Thyroid gland (tissue), 4 donors: ENCODE results near the gene RAB3B. TPM values are rescaled to one million over a fixed set of nuclear protein-coding genes. Genes with fewer than 3 reads are reported as not detected.

ENCODE experiments used
- DNase-seq, 2 donors: peaks; one replicate each; pipeline ENCODE4 v3.0.0-alpha.2; 2019
- H3K27ac ChIP-seq, 3 donors: fragments of 200-600 bp; sonication (generic); 1 replicate in 2 of 3; 2 replicates in 1 of 3; pipeline ENCODE4 v1.5.1; 2016 to 2019; ENCODE audit warnings: mild to moderate bottlenecking in 1 of 3, moderate library complexity in 1 of 3
- H3K27me3 ChIP-seq: fragments of 200-600 bp; sonication (generic); one replicate; pipeline ENCODE4 v1.5.1; 2019
- H3K36me3 ChIP-seq, 2 donors: fragments of 200-600 bp; sonication (generic); one replicate each; pipeline ENCODE4 v1.5.1; 2016 to 2019
- H3K4me1 ChIP-seq, 2 donors: fragments of 200-600 bp; sonication (generic); one replicate each; pipeline ENCODE4 v1.5.1; 2017 to 2019
- H3K4me3 ChIP-seq, 3 donors: fragments of 200-600 bp; sonication (generic); replicated peaks in 1 of 3; 1 replicate in 2 of 3; 2 replicates in 1 of 3; pipeline ENCODE4 v1.5.1; 2016; ENCODE audit warnings: mild to moderate bottlenecking in 1 of 3
- H3K9me3 ChIP-seq: fragments of 200-600 bp; sonication (generic); one replicate; pipeline ENCODE4 v1.5.1; 2017
- POLR2A ChIP-seq, 2 donors: fragments of 450-650 bp; IDR thresholded peaks; one replicate each; pipeline ENCODE4 v1.6.1; 2017; ENCODE audit warnings: antibody characterized with exemption in 2 of 2, mild to moderate bottlenecking in 2 of 2, moderate library complexity in 1 of 2
- WGBS, 2 donors: methylation state at CpG; one replicate each; pipeline ENCODE4 v1.1.5; 2017; 5-methylcytosine and 5-hydroxymethylcytosine counted together
- intact Hi-C: fragments of 100-400 bp; cut with DNase I; formaldehyde crosslinking; loops from one replicate; pipeline ENCODE4 v1.15.1; 2023
- total RNA-seq, 4 donors: library from RNA; depleted of rRNA; stranded (reverse); fragments of >200 nt; gene quantifications; one replicate each; pipeline ENCODE4 v1.2.3, GENCODE V29; 2016
- TF ChIP-seq, protein P1 (sequence below), 6 experiments: fragments of 200-600 bp in 3 of 6; fragments of 450-650 bp in 3 of 6; sonication (generic) in 3 of 6; IDR thresholded peaks; one replicate each; pipeline ENCODE4 v1.5.1; 2016 to 2019; ENCODE audit warnings: antibody characterized with exemption in 6 of 6, mild to moderate bottlenecking in 2 of 6, inconsistent platforms in 1 of 6, moderate library complexity in 1 of 6

The RAB3B gene
- total RNA-seq, 4 donors from 2014 or later = under 0.01 TPM; not detected in 3

DNA sequence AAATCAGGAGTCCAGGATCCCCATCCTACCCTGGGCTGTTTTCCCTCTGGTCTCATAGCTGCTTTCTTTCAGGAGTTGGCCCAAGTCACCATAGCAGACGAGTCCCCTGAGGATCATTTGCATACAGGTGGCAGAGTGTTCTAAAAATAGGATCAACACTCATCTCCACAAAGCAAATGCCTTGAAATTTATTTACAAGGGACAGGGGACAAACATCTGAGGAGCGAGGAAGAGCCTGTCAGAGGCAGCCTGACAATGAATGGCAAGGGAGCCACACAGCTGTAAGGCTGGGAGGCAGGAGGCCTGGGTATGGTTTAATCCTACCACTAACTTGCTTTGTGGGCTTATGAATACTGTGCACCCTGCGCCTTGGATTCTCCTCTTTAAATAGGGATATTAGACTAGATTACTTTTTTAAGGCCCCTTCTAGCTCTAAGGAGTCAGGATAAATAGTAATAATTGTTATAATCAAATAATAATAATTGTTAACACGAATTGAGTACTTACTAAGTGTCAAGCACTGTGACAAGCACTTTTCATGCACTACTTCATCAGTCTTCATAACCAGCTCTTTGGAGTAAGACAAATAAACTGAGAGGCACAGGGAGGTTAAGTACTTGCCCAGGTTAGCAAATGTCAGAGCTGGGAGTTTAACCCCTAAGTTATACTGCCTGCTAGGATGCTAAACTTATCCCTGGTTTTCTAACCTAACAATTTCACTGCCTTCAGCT is 34.5 kb downstream of the RAB3B start:
- no peak overlapping the region for H3K4me3 ChIP-seq
- H3K4me1 ChIP-seq = no peaks in the 10 kb centered on the region
- no peaks in the 10 kb centered on the region for H3K9me3 ChIP-seq
- no peak overlapping the region for H3K27ac ChIP-seq
- TF ChIP-seq, protein P1, sequence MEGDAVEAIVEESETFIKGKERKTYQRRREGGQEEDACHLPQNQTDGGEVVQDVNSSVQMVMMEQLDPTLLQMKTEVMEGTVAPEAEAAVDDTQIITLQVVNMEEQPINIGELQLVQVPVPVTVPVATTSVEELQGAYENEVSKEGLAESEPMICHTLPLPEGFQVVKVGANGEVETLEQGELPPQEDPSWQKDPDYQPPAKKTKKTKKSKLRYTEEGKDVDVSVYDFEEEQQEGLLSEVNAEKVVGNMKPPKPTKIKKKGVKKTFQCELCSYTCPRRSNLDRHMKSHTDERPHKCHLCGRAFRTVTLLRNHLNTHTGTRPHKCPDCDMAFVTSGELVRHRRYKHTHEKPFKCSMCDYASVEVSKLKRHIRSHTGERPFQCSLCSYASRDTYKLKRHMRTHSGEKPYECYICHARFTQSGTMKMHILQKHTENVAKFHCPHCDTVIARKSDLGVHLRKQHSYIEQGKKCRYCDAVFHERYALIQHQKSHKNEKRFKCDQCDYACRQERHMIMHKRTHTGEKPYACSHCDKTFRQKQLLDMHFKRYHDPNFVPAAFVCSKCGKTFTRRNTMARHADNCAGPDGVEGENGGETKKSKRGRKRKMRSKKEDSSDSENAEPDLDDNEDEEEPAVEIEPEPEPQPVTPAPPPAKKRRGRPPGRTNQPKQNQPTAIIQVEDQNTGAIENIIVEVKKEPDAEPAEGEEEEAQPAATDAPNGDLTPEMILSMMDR (IDR thresholded peaks at IDR 0.05) = no peak
- TF ChIP-seq POLR2A (IDR thresholded peaks at IDR 0.05) = no peak
- intact Hi-C loops = no loop called here
- DNase-seq = no peak
- WGBS, 2 donors = 76 to 84% methylated on average over 4 of the region's 4 CpGs
- no peaks in the 10 kb centered on the region for H3K27me3 ChIP-seq
- no peaks in the 10 kb centered on the region for H3K36me3 ChIP-seq

DNA sequence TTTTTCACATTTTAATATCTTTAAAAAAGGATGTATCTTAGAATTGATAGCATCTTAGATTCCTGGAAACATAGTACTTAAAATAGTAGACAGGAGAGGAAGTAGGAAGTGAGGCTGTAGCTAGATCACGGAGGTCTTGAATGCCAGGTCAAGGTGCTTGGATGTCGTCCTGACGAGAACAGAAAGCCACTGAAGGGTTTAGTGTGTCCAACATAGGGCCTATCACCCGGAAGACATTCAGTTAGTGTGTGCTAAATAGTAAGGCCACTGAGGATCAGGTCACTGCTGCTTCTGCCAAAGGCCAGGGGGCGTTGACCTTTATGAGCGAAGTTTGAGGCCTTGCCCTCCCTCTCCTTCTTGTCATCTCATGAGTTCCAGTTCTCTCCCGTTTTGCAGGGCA is 35.7 kb downstream of the RAB3B start:
- intact Hi-C loops = no loop called here

DNA sequence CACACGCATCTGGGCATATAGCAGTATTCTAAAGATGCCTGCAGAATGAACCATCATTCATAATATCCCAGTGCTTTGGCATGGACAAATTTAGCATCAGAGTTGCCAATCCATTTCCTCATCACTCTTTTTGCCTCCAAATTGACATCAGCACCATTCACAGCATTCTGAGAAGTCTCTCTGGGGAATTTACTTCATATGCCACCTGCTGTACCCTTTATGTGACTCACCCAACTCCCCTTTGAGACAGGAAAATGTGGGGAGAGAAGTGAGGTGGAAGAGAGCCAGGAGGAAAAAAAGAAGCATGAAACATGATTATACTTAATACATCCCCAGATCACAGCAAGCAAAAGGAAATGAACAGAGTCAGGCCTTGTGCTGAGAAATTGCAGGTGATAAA is 37.4 kb downstream of the RAB3B start:
- no peak for DNase-seq
- H3K4me1 ChIP-seq = no peaks in the 10 kb centered on the region
- no peaks in the 10 kb centered on the region for H3K9me3 ChIP-seq
- no peak for TF ChIP-seq POLR2A (IDR thresholded peaks at IDR 0.05)
- TF ChIP-seq, protein P1 (IDR thresholded peaks at IDR 0.05) = no peak
- no peak overlapping the region for H3K27ac ChIP-seq
- intact Hi-C loops = no loop called here
- H3K36me3 ChIP-seq = no peaks in the 10 kb centered on the region
- no peak overlapping the region for H3K4me3 ChIP-seq
- H3K27me3 ChIP-seq = no peaks in the 10 kb centered on the region
- 96 to 97% methylated on average over 1 of the region's 1 CpG for WGBS, 2 donors

More for the DNA sequence above, 35.7 kb downstream of the RAB3B start:
- Histone ChIP-seq H3K4me1 (no peaks in the 10 kb centered on the region), H3K27me3 (no peaks in the 10 kb centered on the region), H3K27ac (no peak overlapping the region), H3K4me3 (no peak overlapping the region), H3K9me3 (no peaks in the 10 kb centered on the region), H3K36me3 (no peaks in the 10 kb centered on the region)
- no peak for DNase-seq
- no peak for TF ChIP-seq POLR2A (IDR thresholded peaks at IDR 0.05)
- TF ChIP-seq, protein P1 (IDR thresholded peaks at IDR 0.05) = no peak
- 85 to 87% methylated on average over 7 of the region's 7 CpGs for WGBS, 2 donors

DNA sequence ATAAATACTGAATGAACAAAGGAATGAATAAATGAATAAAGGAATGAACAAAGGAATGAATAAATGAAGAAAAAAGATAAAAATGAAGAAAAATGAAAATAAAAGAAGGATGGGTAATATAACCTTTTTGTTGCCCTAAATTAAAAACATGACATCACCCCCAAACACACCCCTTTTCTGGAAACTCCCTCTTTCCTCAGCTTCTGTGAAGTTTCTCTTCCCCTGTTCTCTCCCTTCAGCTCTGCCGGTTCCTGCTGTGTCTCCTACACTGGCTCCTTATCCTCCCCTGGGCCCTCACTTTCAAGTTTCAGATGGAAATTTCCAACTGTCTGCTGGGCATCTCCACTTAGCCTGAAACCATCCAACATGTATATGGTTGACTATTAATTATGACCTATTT is 37.9 kb downstream of the RAB3B start:
- Histone ChIP-seq H3K9me3 (no peaks in the 10 kb centered on the region), H3K36me3 (no peaks in the 10 kb centered on the region), H3K27me3 (no peaks in the 10 kb centered on the region), H3K4me3 (no peak overlapping the region), H3K27ac (no peak overlapping the region), H3K4me1 (no peaks in the 10 kb centered on the region)
- TF ChIP-seq, protein P1 (IDR thresholded peaks at IDR 0.05) = no peak
- TF ChIP-seq POLR2A (IDR thresholded peaks at IDR 0.05) = no peak
- intact Hi-C loops = no loop called here
- 74 to 82% methylated on average over 1 of the region's 1 CpG for WGBS, 2 donors
- DNase-seq = no peak

DNA sequence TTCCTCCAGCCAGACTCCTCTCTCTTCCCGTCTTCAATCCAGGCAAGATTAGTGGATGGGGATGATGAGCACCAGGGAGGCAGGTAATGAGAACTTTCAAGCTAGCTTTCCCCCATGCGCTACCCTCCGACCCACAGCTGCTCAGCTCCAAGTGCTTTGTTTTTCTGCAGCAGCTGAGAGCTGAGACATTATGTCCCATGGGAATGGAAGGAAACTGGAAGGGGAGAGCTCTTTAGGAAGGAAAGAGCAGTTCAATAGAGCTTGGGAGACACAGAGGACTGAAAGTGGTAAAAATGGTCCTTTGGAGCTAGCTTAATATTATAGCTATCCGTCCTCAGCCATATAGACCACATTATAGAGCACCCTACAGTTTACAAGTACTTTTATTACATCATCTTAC is 39.8 kb downstream of the RAB3B start:
- no peaks in the 10 kb centered on the region for H3K36me3 ChIP-seq
- TF ChIP-seq, protein P1 (IDR thresholded peaks at IDR 0.05) = no peak
- TF ChIP-seq POLR2A (IDR thresholded peaks at IDR 0.05) = no peak
- H3K27me3 ChIP-seq = no peaks in the 10 kb centered on the region
- H3K27ac ChIP-seq = no peak overlapping the region
- H3K4me1 ChIP-seq = no peaks in the 10 kb centered on the region
- intact Hi-C loops = no loop called here
- H3K9me3 ChIP-seq = no peaks in the 10 kb centered on the region
- 81 to 90% methylated on average over 4 of the region's 4 CpGs for WGBS, 2 donors
- no peak for DNase-seq
- H3K4me3 ChIP-seq = no peak overlapping the region
